KOPT-K1 (cell line): Measurements from ENCODE around the gene MBOAT2.

Experiments
- H3K27ac ChIP-seq: fragments of 200-600 bp; sonication (generic); 2 replicates; pipeline ENCODE4 v1.5.1; 2016; ENCODE audit warnings: antibody characterized with exemption, mild to moderate bottlenecking, low read depth, low read length; ENCODE audit not compliant: poor library complexity, severe bottlenecking
- H3K36me3 ChIP-seq: fragments of 200-600 bp; sonication (generic); 2 replicates; pipeline ENCODE4 v1.5.1; 2017; ENCODE audit warnings: antibody characterized with exemption, mild to moderate bottlenecking, low read length, moderate library complexity; ENCODE audit not compliant: insufficient read depth
- H3K9me3 ChIP-seq: fragments of 200-600 bp; sonication (generic); 2 replicates; pipeline ENCODE4 v1.5.1; 2017; ENCODE audit warnings: antibody characterized with exemption, low read length, mild to moderate bottlenecking; ENCODE audit not compliant: insufficient read depth, poor library complexity, severe bottlenecking

The MBOAT2 gene

DNA sequence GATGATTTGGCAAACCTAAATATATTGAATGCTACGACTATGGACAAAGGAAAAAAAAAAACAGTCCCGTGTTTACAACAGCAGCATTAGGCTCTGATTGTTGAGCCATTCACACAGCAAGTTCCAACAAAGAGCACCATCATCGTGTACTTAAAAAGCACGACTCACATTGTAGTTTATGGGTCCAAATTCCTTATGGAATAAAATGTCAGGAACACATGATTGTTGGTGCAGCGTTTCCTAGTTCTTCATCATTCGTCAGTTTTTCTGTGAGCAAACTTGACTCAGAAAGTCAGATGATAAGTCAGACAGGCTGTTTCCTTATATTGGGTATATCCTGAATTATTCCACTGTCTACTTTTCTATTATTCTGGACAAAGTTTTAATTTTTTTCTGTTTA lies 156.1 kb downstream of the MBOAT2 start:
- Histone ChIP-seq H3K9me3 (no peaks in the 10 kb centered on the region), H3K27ac (no peak overlapping the region), H3K36me3 (no peaks in the 10 kb centered on the region)

DNA sequence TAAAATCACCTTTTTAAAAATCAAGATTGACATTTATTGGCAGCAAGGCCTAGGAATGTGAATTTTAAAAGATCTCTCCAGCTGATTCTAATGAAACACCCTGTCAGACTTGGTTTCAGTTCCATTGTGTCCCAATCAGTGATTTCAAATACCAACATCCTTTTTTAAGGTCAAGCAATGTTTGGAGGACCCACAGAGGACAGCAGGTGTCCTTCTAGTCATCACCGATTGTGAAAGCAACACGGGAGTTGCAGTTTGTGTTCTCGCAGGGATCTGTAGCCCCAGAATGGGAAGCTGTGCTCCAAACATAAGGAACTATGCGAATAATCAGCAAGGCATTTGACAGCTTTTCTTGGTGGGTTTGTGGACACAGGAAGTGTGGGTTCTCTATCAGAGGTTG lies 161.6 kb downstream of the MBOAT2 start:
- Histone ChIP-seq H3K27ac (no peak overlapping the region), H3K36me3 (no peaks in the 10 kb centered on the region), H3K9me3 (no peaks in the 10 kb centered on the region)

DNA sequence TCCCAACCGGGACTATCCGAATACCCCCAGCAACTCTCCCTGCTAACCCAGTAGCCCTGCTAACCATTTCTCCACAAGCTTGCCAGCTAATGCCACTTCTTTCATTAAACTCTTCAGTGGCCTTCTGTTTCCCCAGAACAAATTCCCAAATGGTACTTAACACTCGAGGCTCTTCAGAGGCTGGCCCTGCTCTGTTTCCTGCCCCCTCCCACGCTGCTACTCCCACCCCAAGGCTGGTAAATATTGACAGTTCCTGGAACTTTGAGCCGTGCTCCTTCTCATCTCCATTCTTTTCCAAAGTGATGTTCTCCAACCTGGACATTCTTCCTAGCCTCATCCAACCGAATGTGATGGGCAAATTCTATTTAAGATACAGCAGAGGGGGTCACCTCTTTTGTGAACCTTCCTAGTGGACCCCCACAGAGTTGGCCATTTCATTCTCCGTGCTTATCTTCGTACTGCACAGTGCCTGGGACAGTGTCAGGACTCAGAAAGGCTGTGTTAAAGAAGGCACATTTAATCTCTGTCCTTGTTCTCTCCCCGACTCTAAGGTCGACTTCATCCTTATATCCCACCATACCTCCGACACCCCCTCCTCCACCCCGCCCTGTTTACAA lies 162.9 kb downstream of the MBOAT2 start:
- H3K36me3 ChIP-seq, result no peaks in the 10 kb centered on the region
- no peaks in the 10 kb centered on the region for H3K9me3 ChIP-seq
- no peak overlapping the region for H3K27ac ChIP-seq

DNA sequence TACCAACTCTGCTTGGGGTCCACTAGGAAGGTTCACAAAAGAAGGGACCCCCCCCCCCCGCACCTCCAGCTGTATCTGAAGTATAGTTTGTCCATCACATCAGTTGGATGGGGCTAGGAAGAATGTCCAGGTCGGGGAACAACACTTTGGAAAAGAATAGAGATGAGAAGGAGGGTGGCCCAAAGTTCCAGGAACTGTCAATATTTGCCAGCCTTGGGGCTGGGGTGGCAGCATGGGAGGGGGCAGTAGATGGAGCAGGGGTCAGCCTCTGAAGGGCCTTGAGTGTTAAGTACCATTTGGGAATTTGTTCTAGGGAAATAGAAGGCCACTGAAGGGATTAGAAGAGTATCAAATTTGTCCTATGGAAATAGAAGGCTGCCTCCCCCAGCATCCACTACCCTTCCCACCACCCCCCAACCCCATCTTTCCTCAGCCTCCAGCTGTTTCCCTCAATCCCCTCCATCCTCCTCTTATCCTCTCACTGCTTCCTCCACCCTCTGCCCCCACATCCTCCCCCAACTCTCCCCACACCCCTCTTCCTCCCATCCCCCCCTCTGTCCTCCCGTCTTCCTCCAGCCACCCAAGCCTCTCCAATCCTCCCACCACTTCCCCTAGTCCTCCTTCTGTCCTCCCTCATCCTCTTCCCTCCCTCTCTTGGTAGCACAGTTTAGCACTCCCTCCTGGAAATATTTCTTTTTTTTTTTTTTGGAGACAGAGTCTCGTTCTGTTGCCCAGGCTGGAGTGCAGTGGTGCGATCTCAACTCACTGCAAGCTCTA lies 164.1 kb downstream of the MBOAT2 start:
- no peaks in the 10 kb centered on the region for H3K36me3 ChIP-seq
- H3K27ac ChIP-seq, result no peak overlapping the region
- no peaks in the 10 kb centered on the region for H3K9me3 ChIP-seq

DNA sequence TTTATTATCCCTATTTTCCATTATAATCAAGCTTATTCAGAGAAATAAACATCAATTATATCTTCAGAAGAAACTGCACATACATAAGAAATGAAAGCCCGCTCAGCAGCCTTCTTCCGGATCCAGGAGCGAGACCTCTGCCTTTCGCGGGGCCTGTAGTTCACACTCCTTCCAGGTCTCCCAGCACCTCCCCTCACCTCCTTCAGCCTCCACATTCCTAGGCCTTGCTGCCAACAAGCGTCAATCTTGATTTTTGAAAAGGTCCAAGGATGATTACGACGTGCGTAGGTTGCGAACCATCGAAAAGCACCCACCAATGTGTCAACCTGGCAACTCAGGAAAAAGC lies 165.7 kb downstream of the MBOAT2 start:
- Histone ChIP-seq H3K27ac (no peak overlapping the region), H3K36me3 (no peaks in the 10 kb centered on the region), H3K9me3 (no peaks in the 10 kb centered on the region)

DNA sequence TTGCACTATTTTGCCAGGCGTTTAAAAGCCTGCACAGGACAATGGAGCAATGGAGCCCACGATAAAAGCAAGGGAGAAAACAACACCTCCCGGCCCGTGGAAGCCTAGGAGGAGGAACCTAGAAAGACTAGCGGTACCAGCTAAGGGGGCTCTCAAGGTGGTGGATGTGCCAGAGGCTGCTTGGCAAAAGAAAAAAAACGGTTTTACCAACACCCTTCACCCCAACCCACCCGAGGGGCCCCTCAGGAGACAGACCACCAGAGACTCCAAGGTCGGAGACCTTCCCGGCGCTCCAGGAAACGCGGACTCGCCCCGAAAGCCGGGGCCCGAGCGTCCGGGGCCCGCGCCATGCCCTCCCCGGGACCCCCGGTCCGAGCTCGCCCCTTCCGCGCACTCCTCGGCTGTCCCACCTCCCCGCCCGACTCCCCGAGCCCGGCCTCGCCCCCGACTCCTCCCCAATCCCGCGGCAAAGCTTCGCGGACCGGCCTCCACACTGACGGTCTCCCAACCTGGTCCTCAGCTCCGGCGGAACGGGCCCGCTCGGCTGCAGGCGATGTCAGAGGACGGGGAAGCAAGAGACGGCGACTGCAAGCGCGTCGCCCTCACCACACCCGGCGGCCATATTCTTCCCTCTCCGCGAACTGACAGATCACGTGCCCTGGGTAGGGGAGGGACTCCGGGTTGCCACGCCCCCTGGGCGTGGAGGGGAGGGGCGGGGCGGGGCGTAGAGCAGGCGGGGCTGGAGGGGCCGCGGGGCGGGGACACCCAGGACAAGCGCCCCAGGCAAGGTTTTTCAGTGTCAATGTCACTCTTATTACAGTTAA lies 166.3 kb downstream of the MBOAT2 start, which contains the start of gene KIDINS220:
TSS of gene KIDINS220 (minus strand) at position 643 of the 824 bp plus-strand sequence. CDS start 10,520 bp downstream, outside the sequence.
- peak within 1 kb of the TSS; percentile 69 for H3K27ac ChIP-seq
- no peaks in the 10 kb centered on the region for H3K9me3 ChIP-seq
- H3K36me3 ChIP-seq, result no peaks in the 10 kb centered on the region

DNA sequence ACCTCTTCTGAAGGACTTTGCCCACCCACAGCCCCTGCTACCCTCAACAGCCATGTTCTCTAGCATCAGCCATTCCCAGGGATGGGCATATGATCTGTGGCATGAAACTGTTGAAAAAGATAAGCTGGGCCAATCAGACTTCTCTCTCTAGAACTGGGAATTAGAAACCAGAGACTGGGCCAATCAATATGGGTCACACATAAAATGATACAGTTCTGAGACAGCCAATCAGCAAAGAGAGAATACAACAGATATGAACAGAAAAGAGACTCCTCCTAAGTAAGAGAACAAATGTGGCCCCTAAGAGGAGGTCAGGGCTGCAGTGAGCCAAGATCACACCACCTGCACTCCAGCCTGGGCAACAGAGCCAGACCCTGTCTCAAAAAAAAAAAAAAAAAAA lies 168.2 kb downstream of the MBOAT2 start:
- H3K27ac ChIP-seq, result no peak overlapping the region
- H3K9me3 ChIP-seq, result no peaks in the 10 kb centered on the region
- no peaks in the 10 kb centered on the region for H3K36me3 ChIP-seq

DNA sequence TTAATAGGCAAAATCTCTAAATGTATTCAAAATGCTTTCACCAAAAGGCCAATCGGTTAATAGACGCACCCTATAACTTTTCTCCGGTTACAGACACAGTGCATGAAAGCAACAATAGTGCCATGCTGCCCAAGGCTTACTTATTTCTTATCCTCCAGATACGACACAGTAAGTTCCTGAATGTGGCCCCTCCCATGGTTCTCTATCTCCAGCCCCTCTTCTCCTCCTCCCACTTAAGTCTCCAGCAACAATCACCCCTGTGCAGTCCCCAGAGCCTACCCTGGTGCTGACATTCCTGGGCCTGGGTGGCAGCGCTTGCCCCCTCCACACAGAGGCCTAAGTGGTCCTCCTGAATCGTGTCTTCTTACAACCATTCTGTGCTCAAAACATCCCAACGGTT lies 169.6 kb downstream of the MBOAT2 start:
- Histone ChIP-seq H3K36me3 (no peaks in the 10 kb centered on the region), H3K27ac (no peak overlapping the region), H3K9me3 (no peaks in the 10 kb centered on the region)

DNA sequence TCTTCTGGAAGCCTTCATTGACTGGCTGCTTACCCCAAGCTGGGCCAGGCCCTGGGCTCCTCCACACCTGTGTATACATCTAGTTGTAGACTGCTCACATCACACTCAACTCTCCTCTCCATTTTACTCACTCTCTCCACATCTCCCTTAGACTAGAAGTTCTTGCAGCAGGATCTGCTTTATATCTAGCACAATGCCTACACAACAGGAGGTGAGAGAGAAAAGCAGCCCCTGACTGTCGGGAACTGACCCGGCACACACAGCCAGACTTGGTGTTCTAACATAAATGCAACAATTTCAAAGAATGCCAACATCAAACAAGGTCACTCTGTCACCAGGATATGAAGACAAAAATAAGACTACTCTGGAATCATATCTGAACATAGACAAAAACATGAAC lies 172.0 kb downstream of the MBOAT2 start:
- Histone ChIP-seq H3K36me3 (no peaks in the 10 kb centered on the region), H3K27ac (no peak overlapping the region), H3K9me3 (no peaks in the 10 kb centered on the region)

DNA sequence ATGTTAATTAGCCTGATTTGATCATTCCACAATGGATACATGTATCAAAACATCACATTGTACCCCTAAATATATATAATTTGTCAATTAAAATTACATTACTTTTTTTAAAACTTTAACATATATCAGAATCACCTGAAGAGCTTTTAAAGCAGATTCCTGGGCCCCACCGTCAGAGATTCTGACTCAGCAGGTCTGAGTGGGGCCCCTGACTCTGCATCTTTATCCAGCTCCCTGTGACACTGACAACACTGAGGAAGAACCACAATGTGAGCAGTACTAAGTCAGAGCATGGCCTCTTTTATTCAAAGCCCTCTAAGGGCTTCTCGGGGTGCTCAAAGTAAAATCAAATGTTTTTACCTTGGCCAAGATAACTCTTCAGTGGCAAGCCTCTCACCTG lies 175.8 kb downstream of the MBOAT2 start:
- Histone ChIP-seq H3K9me3 (no peaks in the 10 kb centered on the region), H3K27ac (no peak overlapping the region), H3K36me3 (peaks cover 14% of the 10 kb centered on the region)

DNA sequence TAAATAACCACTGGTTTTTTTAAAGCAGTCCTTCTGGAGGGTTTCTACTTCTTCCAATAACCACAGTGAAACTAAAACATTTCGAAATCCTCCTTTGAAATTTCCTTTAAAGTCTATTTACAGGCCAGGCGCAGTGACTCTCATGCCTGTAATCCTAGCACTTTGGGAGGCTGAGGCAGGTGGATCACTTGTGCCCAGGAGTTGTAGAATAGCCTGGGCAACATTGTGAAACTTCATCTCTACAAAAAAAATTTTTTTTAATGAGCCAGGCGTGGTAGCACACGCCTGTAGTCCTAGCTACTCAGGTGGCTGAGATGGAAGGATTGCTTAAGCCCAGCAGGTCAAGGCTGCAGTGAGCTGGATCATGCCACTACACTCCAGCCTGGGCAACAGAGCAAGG lies 181.3 kb downstream of the MBOAT2 start:
- no peak overlapping the region for H3K27ac ChIP-seq
- peaks cover 22% of the 10 kb centered on the region for H3K36me3 ChIP-seq
- H3K9me3 ChIP-seq, result no peaks in the 10 kb centered on the region

DNA sequence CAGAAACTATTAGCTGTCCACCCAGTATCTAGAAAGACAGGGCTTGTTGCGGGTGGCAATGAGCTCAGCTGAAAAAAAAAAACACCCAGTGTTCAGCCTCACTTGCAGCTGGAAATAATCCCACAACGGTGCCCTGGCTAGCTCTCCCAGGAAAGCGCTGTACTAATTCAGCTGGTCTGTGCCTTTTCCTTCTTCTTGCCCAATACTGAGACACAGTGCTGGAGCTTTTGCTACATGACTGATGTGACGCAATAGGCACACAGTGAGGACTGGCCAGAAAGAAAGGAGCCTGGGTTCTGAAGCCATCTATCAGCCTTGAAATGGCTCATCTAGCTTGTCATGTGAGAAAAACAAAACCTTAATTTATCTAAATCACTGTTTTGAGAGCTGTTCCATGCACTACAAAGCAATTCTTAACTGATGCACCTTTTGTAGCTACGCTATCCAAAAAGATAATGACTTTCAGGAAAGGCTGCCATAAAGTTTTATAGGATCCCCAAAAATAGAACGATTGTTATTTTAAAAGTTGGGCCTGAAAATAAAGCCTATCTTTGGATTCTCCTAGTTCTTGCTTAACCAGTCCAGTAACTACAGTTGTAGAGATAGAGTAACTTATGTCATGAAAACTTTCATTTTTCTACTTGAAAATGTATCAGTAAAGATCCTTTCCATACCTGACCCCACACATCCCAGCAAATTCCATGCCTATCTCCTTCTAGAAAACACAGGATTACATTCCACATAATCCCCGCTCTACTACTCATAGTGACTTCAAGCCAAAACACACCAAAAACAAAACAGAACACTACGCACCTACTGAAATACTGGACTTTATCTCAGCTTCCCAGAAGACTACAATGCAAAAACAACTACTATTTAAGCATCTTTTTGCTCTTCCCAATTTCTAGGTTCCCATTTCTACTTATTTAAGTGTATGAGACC lies 181.9 kb downstream of the MBOAT2 start:
- Histone ChIP-seq H3K27ac (no peak overlapping the region), H3K9me3 (no peaks in the 10 kb centered on the region), H3K36me3 (peaks cover 24% of the 10 kb centered on the region)

DNA sequence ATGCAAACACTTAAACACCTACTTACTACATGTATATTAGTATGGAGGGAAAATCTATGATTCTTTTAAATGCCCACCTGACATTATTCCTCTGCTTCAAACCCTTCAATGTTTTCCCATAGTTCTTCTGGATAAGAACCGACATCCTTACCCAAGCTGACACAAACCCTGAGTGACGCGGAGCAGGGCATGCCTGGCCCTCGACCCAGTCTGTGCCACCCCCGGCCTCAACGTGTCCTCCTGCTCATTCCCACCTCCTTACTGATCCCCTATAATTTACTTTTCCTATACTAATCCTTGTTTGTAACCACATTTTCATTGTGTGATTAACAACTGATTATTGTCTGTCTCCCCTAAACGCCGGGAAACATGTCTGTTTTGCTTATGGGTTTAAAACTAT lies 183.5 kb downstream of the MBOAT2 start:
- Histone ChIP-seq H3K36me3 (peaks cover 26% of the 10 kb centered on the region), H3K9me3 (no peaks in the 10 kb centered on the region), H3K27ac (no peak overlapping the region)

DNA sequence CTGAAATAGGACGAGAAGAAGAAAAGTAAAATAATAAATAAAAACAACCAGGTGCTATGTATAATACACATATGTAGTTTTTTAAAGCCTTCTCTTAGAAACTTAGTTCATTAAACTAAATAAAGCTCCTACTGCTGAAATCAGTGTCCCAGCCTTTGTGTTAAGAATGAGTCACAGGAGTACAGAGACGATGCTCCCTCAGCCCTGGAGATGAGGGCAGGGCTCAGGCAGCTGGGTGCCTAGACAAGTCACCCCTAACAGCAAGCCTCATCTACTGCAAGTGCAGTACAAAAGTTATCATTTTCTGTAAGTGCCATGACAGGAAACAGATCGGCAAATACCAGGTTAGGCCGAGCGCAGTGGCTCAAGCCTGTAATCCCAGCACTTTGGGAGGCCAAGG lies 184.3 kb downstream of the MBOAT2 start:
- Histone ChIP-seq H3K36me3 (peaks cover 26% of the 10 kb centered on the region), H3K27ac (no peak overlapping the region)

More for the DNA sequence above, 184.3 kb downstream of the MBOAT2 start:
- H3K9me3 ChIP-seq, result no peaks in the 10 kb centered on the region
